HEK293 (cell line): ENCODE results near the gene KDSR.

Experiments used
- CTCF ChIA-PET: fragments of 350-600 bp; formaldehyde crosslinking; extraction: SDS; loops from one replicate; lab custom pipeline; 2021; ENCODE audit warnings: antibody characterized with exemption; lab: Yijun Ruan, JAX
- POLR2A ChIA-PET: fragments of 300-600 bp; formaldehyde crosslinking; extraction: SDS; loops from one replicate; lab custom pipeline; 2020; ENCODE audit warnings: antibody characterized with exemption, inconsistent platforms; lab: Yijun Ruan, JAX
- H3K27ac ChIP-seq: fragments of 200-500 bp; sonication (Bioruptor generic); 2 replicates; pipeline ENCODE4 v1.5.1; 2014; ENCODE audit warnings: low read depth, low read length, control low read depth, inconsistent platforms; ENCODE audit errors: extremely low read depth
- H3K36me3 ChIP-seq, 2 experiments: fragments of 200-500 bp in 1 of 2; sonication (Bioruptor generic) in 1 of 2; 1 replicate in 1 of 2; 2 replicates in 1 of 2; pipeline ENCODE4 v1.5.1; 2014 to 2017; ENCODE audit warnings: inconsistent platforms in 2 of 2, low read length in 2 of 2; ENCODE audit not compliant: control insufficient read depth in 2 of 2, insufficient read depth in 1 of 2
- H3K4me1 ChIP-seq: fragments of 200-500 bp; sonication (Bioruptor generic); 2 replicates; pipeline ENCODE4 v1.5.1; 2014; ENCODE audit warnings: mild to moderate bottlenecking, low read length, inconsistent platforms; ENCODE audit not compliant: control insufficient read depth, insufficient read depth
- H3K4me3 ChIP-seq: 2 replicates; pipeline ENCODE4 v1.5.1; 2011; ENCODE audit warnings: low read depth, mild to moderate bottlenecking, control low read depth, low read length, moderate library complexity
- H3K9me3 ChIP-seq: fragments of 200-500 bp; sonication (Bioruptor generic); 2 replicates; pipeline ENCODE4 v1.5.1; 2014; ENCODE audit warnings: low read depth, low read length, inconsistent platforms; ENCODE audit not compliant: control insufficient read depth, insufficient read depth
- AEBP2 ChIP-seq: fragments of 450-650 bp; formaldehyde crosslinking; IDR thresholded peaks from 2 replicates; pipeline ENCODE4 v1.5.1; 2016; ENCODE audit warnings: missing biosample characterization, missing genetic modification characterization, borderline replicate concordance
- BCL11A ChIP-seq: fragments of 450-650 bp; formaldehyde crosslinking; IDR thresholded peaks from 2 replicates; pipeline ENCODE4 v1.5.1; 2016; ENCODE audit warnings: low read depth, missing biosample characterization, missing genetic modification characterization
- ELK4 ChIP-seq: IDR thresholded peaks from 2 replicates; pipeline ENCODE4 v1.6.1; 2011; ENCODE audit warnings: mild to moderate bottlenecking, low read depth, low read length, borderline replicate concordance
- GLIS1 ChIP-seq: fragments of 450-650 bp; formaldehyde crosslinking; IDR thresholded peaks from 2 replicates; pipeline ENCODE4 v1.5.1; 2016; ENCODE audit warnings: missing biosample characterization, missing genetic modification characterization
- PRDM1 ChIP-seq: fragments of 450-650 bp; formaldehyde crosslinking; IDR thresholded peaks from 2 replicates; pipeline ENCODE4; 2016; ENCODE audit warnings: missing biosample characterization, missing genetic modification characterization
- RBAK ChIP-seq: fragments of 450-650 bp; formaldehyde crosslinking; IDR thresholded peaks from 2 replicates; pipeline ENCODE4 v1.5.1; 2016; ENCODE audit warnings: missing biosample characterization, missing genetic modification characterization
- SCRT1 ChIP-seq: fragments of 450-650 bp; formaldehyde crosslinking; IDR thresholded peaks from 2 replicates; pipeline ENCODE4 v1.5.1; 2016; ENCODE audit warnings: missing biosample characterization, missing genetic modification characterization, borderline replicate concordance
- SCRT2 ChIP-seq: fragments of 450-650 bp; formaldehyde crosslinking; IDR thresholded peaks from 2 replicates; pipeline ENCODE4 v1.5.1; 2016; ENCODE audit warnings: missing biosample characterization, missing genetic modification characterization
- ZNF112 ChIP-seq: fragments of 450-650 bp; formaldehyde crosslinking; IDR thresholded peaks from 2 replicates; pipeline ENCODE4 v1.5.0; 2017; ENCODE audit warnings: missing biosample characterization, missing genetic modification characterization
- ZNF132 ChIP-seq: fragments of 450-650 bp; formaldehyde crosslinking; IDR thresholded peaks from 2 replicates; pipeline ENCODE4 v1.5.1; 2017; ENCODE audit warnings: missing biosample characterization, missing genetic modification characterization, borderline replicate concordance
- ZNF138 ChIP-seq: fragments of 450-650 bp; formaldehyde crosslinking; IDR thresholded peaks from 2 replicates; pipeline ENCODE4 v1.5.1; 2016; ENCODE audit warnings: missing biosample characterization, missing genetic modification characterization, borderline replicate concordance
- ZNF19 ChIP-seq: fragments of 450-650 bp; formaldehyde crosslinking; IDR thresholded peaks from 2 replicates; pipeline ENCODE4; 2016; ENCODE audit warnings: missing biosample characterization, missing genetic modification characterization, low read depth
- ZNF214 ChIP-seq: fragments of 450-650 bp; formaldehyde crosslinking; IDR thresholded peaks from 2 replicates; pipeline ENCODE4 v1.5.1; 2017; ENCODE audit warnings: missing biosample characterization, mild to moderate bottlenecking, missing genetic modification characterization, borderline replicate concordance
- ZNF266 ChIP-seq: fragments of 450-650 bp; formaldehyde crosslinking; IDR thresholded peaks from 2 replicates; pipeline ENCODE4 v1.5.1; 2016; ENCODE audit warnings: missing biosample characterization, missing genetic modification characterization, low read depth
- ZNF362 ChIP-seq: fragments of 450-650 bp; formaldehyde crosslinking; IDR thresholded peaks from 2 replicates; pipeline ENCODE4 v1.5.1; 2016; ENCODE audit warnings: missing biosample characterization, missing genetic modification characterization
- ZNF391 ChIP-seq: fragments of 450-650 bp; formaldehyde crosslinking; IDR thresholded peaks from 2 replicates; pipeline ENCODE4 v1.5.1; 2016; ENCODE audit warnings: low read depth, missing biosample characterization, missing genetic modification characterization, borderline replicate concordance
- ZNF423 ChIP-seq: fragments of 450-650 bp; formaldehyde crosslinking; IDR thresholded peaks from 2 replicates; pipeline ENCODE4 v1.5.1; 2016; ENCODE audit warnings: missing biosample characterization, missing genetic modification characterization
- ZNF514 ChIP-seq: fragments of 450-650 bp; formaldehyde crosslinking; IDR thresholded peaks from 2 replicates; pipeline ENCODE4 v1.5.1; 2016; ENCODE audit warnings: missing biosample characterization, missing genetic modification characterization
- ZNF585B ChIP-seq: fragments of 450-650 bp; formaldehyde crosslinking; IDR thresholded peaks from 2 replicates; pipeline ENCODE4 v1.5.1; 2016; ENCODE audit warnings: missing biosample characterization, missing genetic modification characterization
- ZNF596 ChIP-seq: fragments of 450-650 bp; IDR thresholded peaks from 2 replicates; pipeline ENCODE4 v1.5.0; 2018; ENCODE audit warnings: missing biosample characterization, mild to moderate bottlenecking, missing genetic modification characterization, moderate library complexity
- ZNF664 ChIP-seq: fragments of 450-650 bp; formaldehyde crosslinking; IDR thresholded peaks from 2 replicates; pipeline ENCODE4 v1.5.1; 2016; ENCODE audit warnings: missing biosample characterization, missing genetic modification characterization
- ZNF747 ChIP-seq: fragments of 450-650 bp; formaldehyde crosslinking; IDR thresholded peaks from 2 replicates; pipeline ENCODE4 v1.5.1; 2016; ENCODE audit warnings: missing biosample characterization, missing genetic modification characterization
- ZNF830 ChIP-seq: fragments of 450-650 bp; IDR thresholded peaks from 2 replicates; pipeline ENCODE4 v1.5.0; 2018; ENCODE audit warnings: missing biosample characterization, missing genetic modification characterization, low read depth, mild to moderate bottlenecking, moderate library complexity

KDSR gene

GRCh38 chr18:63336366-63337099 is 30.5 kb downstream of the KDSR start:
- Histone ChIP-seq H3K4me1 (no peaks in the 10 kb centered on the region), H3K9me3 (no peaks in the 10 kb centered on the region), H3K4me3 (no peak overlapping the region), H3K27ac (no peak overlapping the region)
- CTCF ChIA-PET: interaction anchor here (0.7 to 2.1 kb wide), 8 partner anchors 13 to 320 kb away, joined by 3 to 7 read pairs (median 4); no protein-coding TSS in a partner anchor
- no peak for TF ChIP-seq ZNF362 (tag by site-specific recombination)
- TF ChIP-seq GLIS1: no peak
- no peak for TF ChIP-seq ZNF132 (tag by site-specific recombination)
- TF ChIP-seq, all 188 proteins: peak for 0
- POLR2A ChIA-PET: interaction anchor here (0.7 kb wide), 1 partner anchor 31 kb away, joined by 4 read pairs; no protein-coding TSS in a partner anchor
- H3K36me3 ChIP-seq: peaks cover 64 to 74% of the 10 kb centered on the region in 2 experiments

- TF ChIP-seq ZNF830 (tag by site-specific recombination) (no peak), ZNF596 (tag by site-specific recombination) (peak; percentile 94), BCL11A (tag by site-specific recombination) (no peak)
- CTCF ChIA-PET: interaction anchor here (0.7 to 2.7 kb wide), 5 partner anchors 9 to 604 kb away, joined by 3 to 19 read pairs (median 5); no protein-coding TSS in a partner anchor
- Histone ChIP-seq H3K36me3 (peaks cover 29 to 50% of the 10 kb centered on the region in 2 experiments), H3K4me1 (no peaks in the 10 kb centered on the region), H3K27ac (no peak overlapping the region), H3K9me3 (no peaks in the 10 kb centered on the region), H3K4me3 (no peak overlapping the region)
- POLR2A ChIA-PET: interaction anchor here (0.7 kb wide), 1 partner anchor 395 kb away, joined by 4 read pairs; no protein-coding TSS in a partner anchor
These were observed 35.9 kb downstream of the KDSR start for GRCh38 chr18:63331105-63331504.

DNA sequence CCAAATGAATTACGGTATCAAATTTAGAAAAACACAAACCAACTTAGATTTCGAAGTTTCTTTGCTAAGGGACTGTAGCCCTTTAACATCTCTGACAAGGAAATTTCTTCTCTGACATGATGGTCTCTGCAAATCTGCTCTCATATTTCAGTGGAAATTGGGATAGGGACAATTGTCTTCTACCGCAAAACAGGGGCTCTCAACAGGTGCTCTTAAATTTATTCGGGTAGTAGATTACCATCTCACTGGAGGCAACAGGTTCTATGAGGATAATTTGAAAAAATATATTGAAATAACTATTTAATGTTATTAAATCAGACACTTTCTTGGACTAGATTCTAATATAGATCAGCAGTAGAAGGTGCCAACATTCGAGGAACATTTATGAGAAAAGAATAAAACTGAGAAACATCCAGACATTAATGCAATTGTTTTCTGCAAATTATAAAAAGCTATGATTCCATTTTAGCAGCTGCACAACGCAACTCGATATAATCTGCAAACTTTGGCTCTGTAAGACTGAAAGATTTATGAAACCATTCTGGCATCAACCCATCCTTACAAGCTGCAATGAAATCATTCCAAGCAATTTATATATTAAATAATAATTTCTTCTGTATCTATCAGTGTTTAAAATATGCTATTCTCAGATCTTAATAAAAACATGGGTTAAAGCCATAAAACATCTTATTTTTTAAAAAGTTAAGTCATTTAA is 37.4 kb downstream of the KDSR start:
- ChIA-PET POLR2A (no interaction called here), CTCF (interaction anchor here (0.6 to 2.7 kb wide), 4 partner anchors 10 to 411 kb away, joined by 3 to 19 read pairs (median 6); no protein-coding TSS in a partner anchor)
- TF ChIP-seq SCRT2 (peak; percentile 52), SCRT1 (peak; percentile 30; the same call in 1 of the 2 replicates), RBAK (tag by site-specific recombination) (no peak), ZNF214 (tag by site-specific recombination) (no peak), ZNF423 (tag by site-specific recombination) (no peak), ZNF391 (tag by site-specific recombination) (no peak), ZNF138 (tag by site-specific recombination) (no peak)
- Histone ChIP-seq H3K27ac (no peak overlapping the region), H3K4me1 (no peaks in the 10 kb centered on the region), H3K36me3 (peaks cover 19 to 36% of the 10 kb centered on the region in 2 experiments), H3K9me3 (no peaks in the 10 kb centered on the region), H3K4me3 (no peak overlapping the region)

GRCh38 chr18:63326011-63326410 is 41.0 kb downstream of the KDSR start:
- POLR2A ChIA-PET: no interaction called here
- CTCF ChIA-PET: interaction anchor here (0.6 to 6.8 kb wide), 12 partner anchors 15 to 935 kb away, joined by 3 to 119 read pairs (median 4); no protein-coding TSS in a partner anchor
- Histone ChIP-seq H3K4me1 (peaks cover 2% of the 10 kb centered on the region; the same call in 1 of the 2 replicates), H3K4me3 (no peak overlapping the region), H3K36me3 (peaks cover 1 to 7% of the 10 kb centered on the region in 2 experiments), H3K9me3 (no peaks in the 10 kb centered on the region), H3K27ac (no peak overlapping the region)
- TF ChIP-seq PRDM1 (tag by site-specific recombination) (no peak), ZNF747 (tag by site-specific recombination) (no peak), ZNF514 (tag by site-specific recombination) (no peak), ZNF266 (tag by site-specific recombination) (no peak), ZNF664 (tag by site-specific recombination) (no peak), ELK4 (no peak), AEBP2 (tag by site-specific recombination) (no peak), BCL11A (tag by site-specific recombination) (no peak), ZNF112 (tag by site-specific recombination) (no peak), ZNF19 (tag by site-specific recombination) (no peak), ZNF585B (tag by site-specific recombination) (no peak)
